NCI-H128 (cell line): ENCODE results near the gene MAML3.

ENCODE experiments used
- DNase-seq: peaks from one replicate; lab custom pipeline; 2025; ENCODE audit not compliant: unreplicated experiment; lab: John Stamatoyannopoulos, UW

MAML3 gene

GRCh38 chr4:139672215-139672614 lies 481.8 kb downstream of the MAML3 start:
- no peak for DNase-seq

- DNase-seq: no peak
Measured at GRCh38 chr4:139670775-139671174, 483.2 kb downstream of the MAML3 start.

- DNase-seq: no peak
Measured at GRCh38 chr4:139669890-139670289, 484.1 kb downstream of the MAML3 start.

GRCh38 chr4:139669335-139669734 lies 484.6 kb downstream of the MAML3 start:
- DNase-seq: no peak

- DNase-seq: no peak
Measured at GRCh38 chr4:139668658-139669201, 485.3 kb downstream of the MAML3 start.

GRCh38 chr4:139668036-139668435 lies 485.9 kb downstream of the MAML3 start:
- no peak for DNase-seq
